ENCODE measurements around the gene ERCC1.

DNA sequence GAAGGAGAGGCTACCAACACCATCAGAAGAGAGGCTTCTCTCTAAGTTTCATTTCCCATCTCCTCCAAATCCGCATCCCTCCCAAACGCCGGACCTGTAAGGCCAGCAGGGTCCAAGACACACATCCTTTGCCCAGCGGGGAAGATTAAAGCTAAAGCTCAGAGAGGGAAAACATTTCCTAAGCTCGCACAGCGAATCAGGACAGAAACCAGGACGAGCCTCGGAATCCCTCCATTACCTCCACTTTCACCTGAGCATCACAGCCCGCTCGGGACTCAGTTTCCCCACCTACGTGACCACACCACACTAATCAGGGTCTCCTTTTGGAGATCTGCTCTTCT, 43.4 kb upstream of the ERCC1 start:
- TF ChIP-seq, protein P1, sequence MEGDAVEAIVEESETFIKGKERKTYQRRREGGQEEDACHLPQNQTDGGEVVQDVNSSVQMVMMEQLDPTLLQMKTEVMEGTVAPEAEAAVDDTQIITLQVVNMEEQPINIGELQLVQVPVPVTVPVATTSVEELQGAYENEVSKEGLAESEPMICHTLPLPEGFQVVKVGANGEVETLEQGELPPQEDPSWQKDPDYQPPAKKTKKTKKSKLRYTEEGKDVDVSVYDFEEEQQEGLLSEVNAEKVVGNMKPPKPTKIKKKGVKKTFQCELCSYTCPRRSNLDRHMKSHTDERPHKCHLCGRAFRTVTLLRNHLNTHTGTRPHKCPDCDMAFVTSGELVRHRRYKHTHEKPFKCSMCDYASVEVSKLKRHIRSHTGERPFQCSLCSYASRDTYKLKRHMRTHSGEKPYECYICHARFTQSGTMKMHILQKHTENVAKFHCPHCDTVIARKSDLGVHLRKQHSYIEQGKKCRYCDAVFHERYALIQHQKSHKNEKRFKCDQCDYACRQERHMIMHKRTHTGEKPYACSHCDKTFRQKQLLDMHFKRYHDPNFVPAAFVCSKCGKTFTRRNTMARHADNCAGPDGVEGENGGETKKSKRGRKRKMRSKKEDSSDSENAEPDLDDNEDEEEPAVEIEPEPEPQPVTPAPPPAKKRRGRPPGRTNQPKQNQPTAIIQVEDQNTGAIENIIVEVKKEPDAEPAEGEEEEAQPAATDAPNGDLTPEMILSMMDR (IDR thresholded peaks at IDR 0.05), result no peak; the same call in 1 of the 2 replicates
- TF ChIP-seq, protein P2, sequence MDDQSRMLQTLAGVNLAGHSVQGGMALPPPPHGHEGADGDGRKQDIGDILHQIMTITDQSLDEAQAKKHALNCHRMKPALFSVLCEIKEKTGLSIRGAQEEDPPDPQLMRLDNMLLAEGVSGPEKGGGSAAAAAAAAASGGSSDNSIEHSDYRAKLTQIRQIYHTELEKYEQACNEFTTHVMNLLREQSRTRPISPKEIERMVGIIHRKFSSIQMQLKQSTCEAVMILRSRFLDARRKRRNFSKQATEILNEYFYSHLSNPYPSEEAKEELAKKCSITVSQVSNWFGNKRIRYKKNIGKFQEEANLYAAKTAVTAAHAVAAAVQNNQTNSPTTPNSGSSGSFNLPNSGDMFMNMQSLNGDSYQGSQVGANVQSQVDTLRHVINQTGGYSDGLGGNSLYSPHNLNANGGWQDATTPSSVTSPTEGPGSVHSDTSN (IDR thresholded peaks at IDR 0.05), result no peak
- TF ChIP-seq POLR2AphosphoS5 (IDR thresholded peaks at IDR 0.05; ENCODE audit: low read depth, low read length) (no peak), TCF12 (IDR thresholded peaks at IDR 0.05) (no peak), EP300 (IDR thresholded peaks at IDR 0.05; ENCODE audit: borderline replicate concordance in 1 of 2, low read depth in 1 of 2, low read length in 1 of 2) (no peak), MXI1 (IDR thresholded peaks at IDR 0.05; ENCODE audit: low read depth, low read length) (no peak), GABPA (IDR thresholded peaks at IDR 0.05; ENCODE audit: low read depth) (no peak), YY1 (IDR thresholded peaks at IDR 0.05; ENCODE audit: low read depth) (no peak), RAD21 (IDR thresholded peaks at IDR 0.05; ENCODE audit: low read length) (no peak)
- TF ChIP-seq, protein P3, sequence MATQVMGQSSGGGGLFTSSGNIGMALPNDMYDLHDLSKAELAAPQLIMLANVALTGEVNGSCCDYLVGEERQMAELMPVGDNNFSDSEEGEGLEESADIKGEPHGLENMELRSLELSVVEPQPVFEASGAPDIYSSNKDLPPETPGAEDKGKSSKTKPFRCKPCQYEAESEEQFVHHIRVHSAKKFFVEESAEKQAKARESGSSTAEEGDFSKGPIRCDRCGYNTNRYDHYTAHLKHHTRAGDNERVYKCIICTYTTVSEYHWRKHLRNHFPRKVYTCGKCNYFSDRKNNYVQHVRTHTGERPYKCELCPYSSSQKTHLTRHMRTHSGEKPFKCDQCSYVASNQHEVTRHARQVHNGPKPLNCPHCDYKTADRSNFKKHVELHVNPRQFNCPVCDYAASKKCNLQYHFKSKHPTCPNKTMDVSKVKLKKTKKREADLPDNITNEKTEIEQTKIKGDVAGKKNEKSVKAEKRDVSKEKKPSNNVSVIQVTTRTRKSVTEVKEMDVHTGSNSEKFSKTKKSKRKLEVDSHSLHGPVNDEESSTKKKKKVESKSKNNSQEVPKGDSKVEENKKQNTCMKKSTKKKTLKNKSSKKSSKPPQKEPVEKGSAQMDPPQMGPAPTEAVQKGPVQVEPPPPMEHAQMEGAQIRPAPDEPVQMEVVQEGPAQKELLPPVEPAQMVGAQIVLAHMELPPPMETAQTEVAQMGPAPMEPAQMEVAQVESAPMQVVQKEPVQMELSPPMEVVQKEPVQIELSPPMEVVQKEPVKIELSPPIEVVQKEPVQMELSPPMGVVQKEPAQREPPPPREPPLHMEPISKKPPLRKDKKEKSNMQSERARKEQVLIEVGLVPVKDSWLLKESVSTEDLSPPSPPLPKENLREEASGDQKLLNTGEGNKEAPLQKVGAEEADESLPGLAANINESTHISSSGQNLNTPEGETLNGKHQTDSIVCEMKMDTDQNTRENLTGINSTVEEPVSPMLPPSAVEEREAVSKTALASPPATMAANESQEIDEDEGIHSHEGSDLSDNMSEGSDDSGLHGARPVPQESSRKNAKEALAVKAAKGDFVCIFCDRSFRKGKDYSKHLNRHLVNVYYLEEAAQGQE (IDR thresholded peaks at IDR 0.05; ENCODE audit: low read depth, low read length), result no peak

Data from SK-N-SH (cell line).